GM21526 (cell line): Measurements from ENCODE around the gene ARL17B.
A peak's percentile ranks its signal among the peaks of the same experiment; 100 is the strongest.
"Not testable (repeated sequence)": the region's sequence is repeated elsewhere in the genome, so short reads cannot be mapped to it uniquely, and the experiment has no call there.

Source experiments
- ATAC-seq: cut with Tn5 transposase; IDR thresholded peaks from one replicate; pipeline ENCODE4 v1.9.1; 2021; ENCODE audit warnings: moderate library complexity; ENCODE audit not compliant: unreplicated experiment, low FRiP score

The ARL17B gene

DNA sequence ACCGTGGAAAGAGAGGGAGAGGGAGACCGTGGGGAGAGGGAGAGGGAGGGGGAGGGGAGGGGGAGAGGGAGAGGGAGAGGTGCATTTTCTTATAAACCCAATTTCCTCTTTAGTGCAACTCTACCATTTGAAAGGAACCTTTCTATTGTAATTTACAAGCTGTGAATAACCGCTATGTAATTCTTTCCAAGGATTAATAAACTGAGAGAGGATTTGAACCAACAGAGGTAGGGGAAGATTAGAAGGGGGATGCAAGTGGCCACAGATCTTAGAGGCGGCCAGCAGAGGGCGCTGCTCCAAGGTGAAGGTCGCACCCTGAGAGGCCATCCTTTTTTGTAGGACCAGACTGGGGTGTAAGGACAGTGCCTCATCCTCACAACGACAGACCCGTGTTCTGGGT, 107.8 kb downstream of the ARL17B start:
- not testable (repeated sequence) for ATAC-seq

- not testable (repeated sequence) for ATAC-seq
Observed at GRCh38 chr17:46252804-46253203, 108.8 kb downstream of the ARL17B start.

DNA sequence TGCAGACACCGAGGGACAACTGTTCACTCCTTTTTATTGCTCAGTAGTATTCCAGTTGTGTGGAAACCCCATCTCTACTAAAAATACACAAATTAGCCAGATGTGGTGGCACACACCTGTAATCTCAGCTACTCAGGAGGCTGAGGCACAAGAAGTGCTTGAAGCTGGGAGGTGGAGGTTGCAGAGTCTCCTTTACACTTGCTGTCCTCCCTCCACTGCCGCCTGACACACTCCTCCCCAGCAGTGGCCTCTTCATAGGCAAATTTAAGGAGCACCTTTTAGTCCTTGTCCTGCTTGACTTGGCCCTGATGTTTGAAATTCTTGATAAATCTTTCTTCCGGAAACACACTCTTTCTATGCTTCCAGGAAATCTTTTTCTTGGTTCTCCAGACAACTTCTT, 112.4 kb downstream of the ARL17B start:
- ATAC-seq: not testable (repeated sequence)

DNA sequence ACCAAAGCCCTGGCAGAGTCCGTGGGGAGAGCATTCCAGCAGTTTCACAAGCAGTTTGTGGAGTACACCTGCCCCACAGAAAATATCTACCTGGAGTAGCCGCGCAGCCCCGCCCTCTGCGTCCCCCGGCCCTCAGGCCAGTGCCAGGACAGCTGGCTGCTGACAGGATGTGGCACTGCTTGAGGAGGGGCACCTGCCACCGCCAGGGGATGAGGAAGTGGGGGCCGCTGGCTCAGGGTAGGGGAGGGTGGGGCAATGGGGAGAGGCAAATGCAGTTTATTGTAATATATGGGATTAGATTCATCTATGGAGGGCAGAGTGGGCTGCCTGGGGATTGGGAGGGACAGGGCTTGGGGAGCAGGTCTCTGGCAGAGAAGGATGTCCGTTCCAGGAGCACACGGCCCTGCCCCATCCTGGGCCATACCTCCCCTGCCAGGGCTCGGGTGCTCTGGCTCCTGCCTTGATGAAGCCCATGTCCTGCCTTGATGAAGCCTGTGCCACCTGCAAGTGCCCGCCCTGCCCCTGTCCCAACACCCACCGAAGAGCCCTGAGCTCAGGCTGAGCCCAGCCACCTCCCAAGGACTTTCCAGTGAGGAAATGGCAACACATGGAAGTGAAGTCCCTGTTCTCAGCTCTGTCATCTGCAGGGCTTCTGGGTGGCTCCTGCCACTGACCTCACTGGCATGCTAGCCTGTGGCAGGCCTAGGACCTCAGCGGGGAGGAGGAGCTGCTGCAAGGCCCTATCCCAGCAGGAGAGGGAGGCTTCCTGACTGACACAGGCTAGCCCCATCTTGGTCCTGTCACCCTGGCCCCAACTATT, 116.4 kb downstream of the ARL17B start:
- not testable (repeated sequence) for ATAC-seq

- ATAC-seq: not testable (repeated sequence)
Observed at GRCh38 chr17:46244339-46244913, 117.1 kb downstream of the ARL17B start.

- not testable (repeated sequence) for ATAC-seq
Observed at GRCh38 chr17:46243928-46244327, 117.6 kb downstream of the ARL17B start.

DNA sequence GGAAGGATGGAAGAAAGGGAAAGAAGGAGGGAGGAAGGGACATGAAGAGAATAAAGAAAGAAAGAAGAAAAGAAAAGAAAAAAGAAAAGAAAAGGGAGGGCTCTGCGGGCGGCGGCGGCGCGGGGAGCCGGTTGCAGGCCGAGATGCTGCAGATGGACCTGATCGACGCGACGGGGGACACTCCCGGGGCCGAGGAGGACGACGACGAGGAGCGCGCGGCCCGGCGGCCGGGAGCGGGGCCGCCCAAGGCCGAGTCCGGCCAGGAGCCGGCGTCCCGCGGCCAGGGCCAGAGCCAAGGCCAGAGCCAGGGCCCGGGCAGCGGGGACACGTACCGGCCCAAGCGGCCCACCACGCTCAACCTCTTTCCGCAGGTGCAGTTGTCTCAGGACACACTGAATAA, 118.1 kb downstream of the ARL17B start:
- ATAC-seq: not testable (repeated sequence)

GRCh38 chr17:46231359-46231758, 130.2 kb downstream of the ARL17B start:
- ATAC-seq: not testable (repeated sequence)

GRCh38 chr17:46225274-46225794, 136.2 kb downstream of the ARL17B start:
- ATAC-seq: peak; percentile 98

GRCh38 chr17:46224864-46225263, 136.7 kb downstream of the ARL17B start:
- peak; percentile 30 for ATAC-seq
